ENCODE data around the gene PLA2G3.

GRCh38 chr22:31151872-31152271 lies 11.6 kb upstream of the PLA2G3 start:
- TF ChIP-seq CTCF (IDR thresholded peaks at IDR 0.05) (no peak), POLR2A (IDR thresholded peaks at IDR 0.05) (no peak)
